Neural crest cell (in vitro differentiated cells): ENCODE results near the gene PSMC1. TPM values are rescaled to one million over a fixed set of nuclear protein-coding genes. Genes with fewer than 3 reads are reported as not detected.

ENCODE experiments used
- DNase-seq: peaks from one replicate; pipeline ENCODE4 v3.0.0; 2021; ENCODE audit warnings: low read depth, mixed read lengths, low spot score
- H3K27ac Mint-ChIP-seq: one replicate; pipeline ENCODE4 v1.8.0; 2021; ENCODE audit warnings: mild to moderate bottlenecking, mixed read lengths; ENCODE audit not compliant: unreplicated experiment
- H3K27me3 Mint-ChIP-seq: 2 replicates; pipeline ENCODE4 v1.8.0; 2021; ENCODE audit warnings: low read depth, mild to moderate bottlenecking, mixed read lengths
- H3K36me3 Mint-ChIP-seq: 2 replicates; pipeline ENCODE4 v1.8.0; 2021; ENCODE audit warnings: low read depth, mild to moderate bottlenecking, mixed read lengths
- H3K4me1 Mint-ChIP-seq: 2 replicates; pipeline ENCODE4 v1.8.0; 2021; ENCODE audit warnings: mixed read lengths
- H3K4me3 Mint-ChIP-seq: one replicate; pipeline ENCODE4 v1.8.0; 2021; ENCODE audit warnings: mild to moderate bottlenecking, mixed read lengths
- H3K9me3 Mint-ChIP-seq: 2 replicates; pipeline ENCODE4 v1.8.0; 2021; ENCODE audit warnings: mixed read lengths
- total RNA-seq: library from RNA; stranded (reverse); gene quantifications from 2 replicates; pipeline ENCODE4 v1.2.1, GENCODE V29; 2021
- TF ChIP-seq, protein P1 (sequence below): fragments of 200-600 bp; sonication (generic); conservative IDR thresholded peaks from 2 replicates; pipeline ENCODE4 v1.5.0; 2021; ENCODE audit warnings: antibody characterized with exemption, mild to moderate bottlenecking

PSMC1 gene
- total RNA-seq, 1 donor from 2014 or later, result 114 TPM

DNA sequence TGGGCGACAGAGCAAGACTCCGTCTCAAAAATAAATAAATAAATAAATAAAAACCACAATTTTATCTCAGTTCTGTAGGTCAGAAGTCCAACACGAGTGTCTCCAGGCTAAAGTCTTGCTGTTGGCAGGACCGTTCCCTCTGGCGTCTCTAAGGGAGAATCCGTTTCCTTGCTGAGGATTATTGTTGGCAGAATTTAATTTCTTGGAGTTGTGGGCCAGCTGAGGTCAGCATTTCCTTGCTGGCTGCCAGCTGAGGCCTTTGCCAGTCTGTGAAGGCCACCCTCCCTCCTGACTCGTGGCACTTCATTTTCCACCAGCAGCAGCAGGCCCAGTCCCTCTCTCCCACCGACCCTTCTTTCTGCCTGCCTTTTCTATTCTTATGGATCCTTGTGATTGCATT is 17.2 kb downstream of the PSMC1 start:
- Mint-ChIP-seq H3K9me3 (no peaks in the 10 kb centered on the region), H3K27ac (no peak overlapping the region), H3K27me3 (no peaks in the 10 kb centered on the region), H3K4me3 (no peak overlapping the region), H3K36me3 (peaks cover 10% of the 10 kb centered on the region), H3K4me1 (no peaks in the 10 kb centered on the region)
- TF ChIP-seq, protein P1, sequence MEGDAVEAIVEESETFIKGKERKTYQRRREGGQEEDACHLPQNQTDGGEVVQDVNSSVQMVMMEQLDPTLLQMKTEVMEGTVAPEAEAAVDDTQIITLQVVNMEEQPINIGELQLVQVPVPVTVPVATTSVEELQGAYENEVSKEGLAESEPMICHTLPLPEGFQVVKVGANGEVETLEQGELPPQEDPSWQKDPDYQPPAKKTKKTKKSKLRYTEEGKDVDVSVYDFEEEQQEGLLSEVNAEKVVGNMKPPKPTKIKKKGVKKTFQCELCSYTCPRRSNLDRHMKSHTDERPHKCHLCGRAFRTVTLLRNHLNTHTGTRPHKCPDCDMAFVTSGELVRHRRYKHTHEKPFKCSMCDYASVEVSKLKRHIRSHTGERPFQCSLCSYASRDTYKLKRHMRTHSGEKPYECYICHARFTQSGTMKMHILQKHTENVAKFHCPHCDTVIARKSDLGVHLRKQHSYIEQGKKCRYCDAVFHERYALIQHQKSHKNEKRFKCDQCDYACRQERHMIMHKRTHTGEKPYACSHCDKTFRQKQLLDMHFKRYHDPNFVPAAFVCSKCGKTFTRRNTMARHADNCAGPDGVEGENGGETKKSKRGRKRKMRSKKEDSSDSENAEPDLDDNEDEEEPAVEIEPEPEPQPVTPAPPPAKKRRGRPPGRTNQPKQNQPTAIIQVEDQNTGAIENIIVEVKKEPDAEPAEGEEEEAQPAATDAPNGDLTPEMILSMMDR, result no peak
- DNase-seq, result no peak

GRCh38 chr14:90274019-90274418 is 17.7 kb downstream of the PSMC1 start:
- DNase-seq, result no peak
- H3K9me3 Mint-ChIP-seq, result no peaks in the 10 kb centered on the region
- peaks cover 9% of the 10 kb centered on the region for H3K36me3 Mint-ChIP-seq
- TF ChIP-seq, protein P1, result no peak
- H3K4me1 Mint-ChIP-seq, result no peaks in the 10 kb centered on the region
- H3K27ac Mint-ChIP-seq, result no peak overlapping the region
- no peak overlapping the region for H3K4me3 Mint-ChIP-seq
- H3K27me3 Mint-ChIP-seq, result no peaks in the 10 kb centered on the region

- no peak overlapping the region for H3K27ac Mint-ChIP-seq
Measured at GRCh38 chr14:90274808-90275457, 18.6 kb downstream of the PSMC1 start.

DNA sequence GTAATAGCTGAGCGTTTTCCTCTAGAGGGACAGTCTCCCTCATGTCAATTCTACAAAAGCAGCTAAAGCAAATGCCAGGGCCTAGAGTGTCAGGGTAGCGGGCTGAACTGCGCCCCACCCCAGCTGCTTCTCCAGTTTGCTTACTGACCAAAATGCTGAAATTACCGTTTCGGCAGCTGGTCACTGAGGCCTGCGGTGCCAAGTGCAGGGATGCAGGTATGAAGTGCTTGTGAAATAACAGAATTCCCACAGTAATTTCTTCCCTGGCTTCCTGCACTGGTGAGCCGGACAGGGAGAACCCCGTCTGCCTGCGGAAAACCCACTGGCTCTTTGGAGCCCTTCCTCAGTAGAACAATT is 19.1 kb downstream of the PSMC1 start:
- DNase-seq, result no peak
- Mint-ChIP-seq H3K27me3 (no peaks in the 10 kb centered on the region), H3K36me3 (peaks cover 2% of the 10 kb centered on the region), H3K4me1 (no peaks in the 10 kb centered on the region), H3K4me3 (no peak overlapping the region), H3K27ac (no peak overlapping the region), H3K9me3 (no peaks in the 10 kb centered on the region)
- TF ChIP-seq, protein P1, result no peak

More at GRCh38 chr14:90274808-90275457, 18.6 kb downstream of the PSMC1 start:
- Mint-ChIP-seq H3K36me3 (peaks cover 7% of the 10 kb centered on the region), H3K27me3 (no peaks in the 10 kb centered on the region), H3K4me3 (no peak overlapping the region), H3K9me3 (no peaks in the 10 kb centered on the region), H3K4me1 (no peaks in the 10 kb centered on the region)
- no peak for DNase-seq
- TF ChIP-seq, protein P1, result no peak

GRCh38 chr14:90275820-90276219 is 19.5 kb downstream of the PSMC1 start:
- Mint-ChIP-seq H3K27ac (no peak overlapping the region), H3K36me3 (peaks cover 2% of the 10 kb centered on the region)

More at GRCh38 chr14:90275820-90276219, 19.5 kb downstream of the PSMC1 start:
- Mint-ChIP-seq H3K4me1 (no peaks in the 10 kb centered on the region), H3K4me3 (no peak overlapping the region), H3K9me3 (no peaks in the 10 kb centered on the region), H3K27me3 (no peaks in the 10 kb centered on the region)
- TF ChIP-seq, protein P1, result no peak
- no peak for DNase-seq
